Esophagus squamous epithelium (tissue), 4 donors: ENCODE measurements around the gene CTNND2.

Experiments
- POLR2A ChIP-seq, 4 donors: fragments of 450-650 bp; IDR thresholded peaks; one replicate each; pipeline ENCODE4 v1.6.1; 2017; ENCODE audit warnings: antibody characterized with exemption in 4 of 4, mild to moderate bottlenecking in 4 of 4, moderate library complexity in 3 of 4
- TF ChIP-seq, protein P1 (sequence below), 6 experiments: fragments of 450-650 bp in 4 of 6; fragments of 200-600 bp in 2 of 6; sonication (generic) in 2 of 6; IDR thresholded peaks; one replicate each; pipeline ENCODE4 v1.5.1; 2016 to 2019; ENCODE audit warnings: antibody characterized with exemption in 6 of 6, mild to moderate bottlenecking in 4 of 6, moderate library complexity in 4 of 6

DNA sequence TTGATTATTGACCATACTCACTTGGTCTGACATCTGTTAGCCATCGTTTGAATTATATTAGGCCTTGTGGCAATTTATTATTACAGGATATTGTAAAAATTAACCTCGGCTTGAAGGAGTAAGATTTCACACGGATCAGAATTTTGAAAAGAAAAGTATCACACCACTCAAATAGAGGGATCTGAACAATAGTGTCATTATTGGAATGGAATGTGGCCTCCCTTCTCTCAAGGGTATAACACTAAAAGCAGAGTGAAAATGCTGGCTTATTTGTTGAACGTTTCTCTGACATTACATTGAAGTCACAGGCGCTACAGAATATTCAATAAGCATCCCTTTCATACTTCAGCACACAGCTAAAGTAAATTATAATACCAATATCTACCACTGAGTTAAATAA lies 509.3 kb downstream of the CTNND2 start:
- TF ChIP-seq, protein P1, sequence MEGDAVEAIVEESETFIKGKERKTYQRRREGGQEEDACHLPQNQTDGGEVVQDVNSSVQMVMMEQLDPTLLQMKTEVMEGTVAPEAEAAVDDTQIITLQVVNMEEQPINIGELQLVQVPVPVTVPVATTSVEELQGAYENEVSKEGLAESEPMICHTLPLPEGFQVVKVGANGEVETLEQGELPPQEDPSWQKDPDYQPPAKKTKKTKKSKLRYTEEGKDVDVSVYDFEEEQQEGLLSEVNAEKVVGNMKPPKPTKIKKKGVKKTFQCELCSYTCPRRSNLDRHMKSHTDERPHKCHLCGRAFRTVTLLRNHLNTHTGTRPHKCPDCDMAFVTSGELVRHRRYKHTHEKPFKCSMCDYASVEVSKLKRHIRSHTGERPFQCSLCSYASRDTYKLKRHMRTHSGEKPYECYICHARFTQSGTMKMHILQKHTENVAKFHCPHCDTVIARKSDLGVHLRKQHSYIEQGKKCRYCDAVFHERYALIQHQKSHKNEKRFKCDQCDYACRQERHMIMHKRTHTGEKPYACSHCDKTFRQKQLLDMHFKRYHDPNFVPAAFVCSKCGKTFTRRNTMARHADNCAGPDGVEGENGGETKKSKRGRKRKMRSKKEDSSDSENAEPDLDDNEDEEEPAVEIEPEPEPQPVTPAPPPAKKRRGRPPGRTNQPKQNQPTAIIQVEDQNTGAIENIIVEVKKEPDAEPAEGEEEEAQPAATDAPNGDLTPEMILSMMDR (IDR thresholded peaks at IDR 0.05) = no peak
- no peak for TF ChIP-seq POLR2A (IDR thresholded peaks at IDR 0.05)
